Activated CD8-positive, alpha-beta memory T cell treated with anti-CD3 and anti-CD28 coated beads for 48 hours (primary cell): ENCODE results near the gene WFIKKN2.
"Not testable (repeated sequence)": the region's sequence is repeated elsewhere in the genome, so short reads cannot be mapped to it uniquely, and the experiment has no call there.

ENCODE experiments used
- DNase-seq, 3 experiments: peaks; one replicate each; pipeline ENCODE4 v3.0.0-alpha.2; 2020; ENCODE audit warnings: low read depth in 2 of 3, low spot score in 2 of 3

Gene WFIKKN2, protein sequence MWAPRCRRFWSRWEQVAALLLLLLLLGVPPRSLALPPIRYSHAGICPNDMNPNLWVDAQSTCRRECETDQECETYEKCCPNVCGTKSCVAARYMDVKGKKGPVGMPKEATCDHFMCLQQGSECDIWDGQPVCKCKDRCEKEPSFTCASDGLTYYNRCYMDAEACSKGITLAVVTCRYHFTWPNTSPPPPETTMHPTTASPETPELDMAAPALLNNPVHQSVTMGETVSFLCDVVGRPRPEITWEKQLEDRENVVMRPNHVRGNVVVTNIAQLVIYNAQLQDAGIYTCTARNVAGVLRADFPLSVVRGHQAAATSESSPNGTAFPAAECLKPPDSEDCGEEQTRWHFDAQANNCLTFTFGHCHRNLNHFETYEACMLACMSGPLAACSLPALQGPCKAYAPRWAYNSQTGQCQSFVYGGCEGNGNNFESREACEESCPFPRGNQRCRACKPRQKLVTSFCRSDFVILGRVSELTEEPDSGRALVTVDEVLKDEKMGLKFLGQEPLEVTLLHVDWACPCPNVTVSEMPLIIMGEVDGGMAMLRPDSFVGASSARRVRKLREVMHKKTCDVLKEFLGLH

DNA sequence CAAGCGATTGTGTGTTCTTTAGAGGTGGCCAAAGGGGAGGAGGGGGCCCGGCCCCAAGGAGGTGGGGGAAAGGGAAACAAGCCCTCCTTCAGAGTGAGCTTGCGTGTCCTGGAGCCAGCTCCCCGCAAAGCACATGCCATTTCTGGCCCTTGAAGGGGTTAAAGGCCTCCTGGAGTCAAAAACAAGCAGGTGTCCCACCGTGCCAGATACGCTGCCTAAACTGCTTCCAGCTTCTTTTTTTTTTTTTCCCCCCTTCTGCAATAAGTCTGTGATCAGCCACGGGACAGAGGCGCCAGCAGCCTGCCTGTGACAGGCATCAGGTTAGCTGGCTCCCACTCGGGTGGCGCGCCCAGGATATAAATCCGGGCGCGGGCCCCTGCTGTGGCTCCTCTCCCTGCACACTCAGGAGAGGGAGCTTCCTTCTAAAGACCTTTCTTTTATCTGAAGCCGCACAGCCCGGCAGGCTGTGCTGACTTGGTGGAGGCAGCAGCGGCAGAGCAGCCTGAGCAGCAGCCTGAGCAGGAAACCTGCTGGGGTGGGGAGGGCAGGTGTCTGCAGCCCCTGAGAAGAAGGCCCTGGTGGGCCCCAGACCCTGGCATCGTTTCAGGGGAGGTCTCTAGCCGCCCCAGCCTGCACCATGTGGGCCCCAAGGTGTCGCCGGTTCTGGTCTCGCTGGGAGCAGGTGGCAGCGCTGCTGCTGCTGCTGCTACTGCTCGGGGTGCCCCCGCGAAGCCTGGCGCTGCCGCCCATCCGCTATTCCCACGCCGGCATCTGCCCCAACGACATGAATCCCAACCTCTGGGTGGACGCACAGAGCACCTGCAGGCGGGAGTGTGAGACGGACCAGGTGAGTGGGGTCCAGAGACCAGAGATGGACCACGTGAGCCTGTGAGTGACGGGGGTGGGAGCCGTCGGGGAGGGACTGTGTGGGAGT is at the start of gene WFIKKN2:
WFIKKN2 (plus strand) TSS at position 286 of the 934 bp plus-strand sequence; CDS start at position 638, 352 bp downstream.
- no peak for DNase-seq

DNA sequence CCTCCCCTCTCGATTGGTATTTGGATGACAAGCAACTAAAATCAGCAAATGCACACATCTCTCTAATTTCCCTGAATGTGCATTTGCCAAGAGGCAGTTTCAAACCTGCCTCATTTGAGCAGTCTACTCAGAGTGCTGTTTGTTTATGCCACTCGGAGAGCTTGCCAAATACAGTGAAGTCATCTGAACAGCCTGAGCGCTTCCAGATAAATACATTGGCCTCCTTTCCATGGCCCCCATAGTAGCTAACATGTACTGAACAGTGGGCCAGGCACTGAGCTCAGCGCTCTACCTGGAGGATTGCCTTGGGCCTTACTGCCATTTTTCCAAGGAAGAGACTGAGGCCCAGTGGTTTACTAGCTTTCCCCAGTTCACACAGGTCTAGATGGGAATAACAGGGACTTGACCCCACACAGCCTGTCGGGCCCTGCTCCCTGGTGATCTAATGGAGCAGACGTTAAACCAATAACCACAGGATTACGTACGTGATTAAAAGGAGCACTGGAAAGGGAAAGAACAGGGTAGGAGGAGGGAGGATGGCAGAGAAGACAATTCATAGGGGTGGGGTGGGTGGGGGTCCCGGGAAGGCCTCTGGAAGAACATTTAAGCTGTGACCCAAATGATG is 49.3 kb upstream of the WFIKKN2 start:
- no peak for DNase-seq

DNA sequence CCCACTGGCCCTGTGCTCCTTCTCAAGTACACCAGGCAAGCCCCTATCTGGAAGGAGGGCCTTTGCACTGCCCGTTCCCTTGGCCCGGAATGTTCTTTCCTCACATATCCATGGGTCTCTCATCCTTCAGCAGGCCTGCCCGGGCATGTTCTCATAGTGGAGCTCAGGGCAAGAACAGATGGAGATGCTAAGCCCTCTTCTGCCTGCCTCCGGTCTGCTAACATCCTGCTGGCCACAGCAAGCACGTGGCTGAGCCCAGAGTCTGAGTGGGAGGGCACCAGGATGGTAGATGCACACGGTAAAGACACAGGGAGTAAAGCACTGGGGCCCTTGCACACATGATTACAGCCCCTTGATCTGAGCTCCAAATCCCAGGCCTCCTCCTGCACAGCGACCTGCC is 48.3 kb upstream of the WFIKKN2 start:
- no peak for DNase-seq

DNA sequence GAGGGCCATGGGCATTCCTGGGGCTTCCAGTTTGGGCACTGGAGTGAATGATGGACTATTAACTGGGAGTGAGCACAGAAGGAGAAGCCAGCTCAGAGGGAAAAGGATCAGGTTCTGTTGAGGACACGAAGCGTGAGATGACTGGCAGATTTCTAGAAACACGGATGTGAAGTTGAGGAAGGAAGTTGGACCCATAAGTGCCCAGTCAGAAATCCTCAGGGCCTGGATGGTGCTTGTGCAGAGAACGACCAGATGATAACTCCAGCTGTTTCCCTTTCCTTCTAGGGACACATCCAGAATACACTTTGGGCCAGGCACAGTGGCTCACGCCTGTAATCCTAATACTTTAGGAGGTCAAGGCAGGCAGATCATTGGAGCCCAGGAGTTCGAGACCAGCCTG is 44.8 kb upstream of the WFIKKN2 start:
- no peak for DNase-seq

DNA sequence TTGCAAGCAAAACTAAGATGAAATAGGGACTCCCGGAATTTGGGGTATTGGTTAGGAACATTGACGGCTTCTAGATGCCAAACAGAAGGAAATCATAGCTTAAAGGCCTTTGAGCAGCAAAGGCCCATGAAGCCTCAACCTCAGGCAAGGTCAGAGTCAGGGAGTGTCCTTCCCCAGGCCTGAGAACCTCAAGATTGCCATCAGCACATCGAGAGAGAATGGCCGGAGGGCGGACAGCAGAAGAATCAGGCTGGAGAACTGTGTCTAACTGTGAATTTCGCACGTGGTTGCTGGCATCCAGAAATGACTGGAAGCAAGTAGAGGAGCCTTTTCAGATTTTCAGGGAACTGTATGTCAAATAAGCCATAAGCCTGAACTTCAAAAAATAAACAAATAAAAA is 43.3 kb upstream of the WFIKKN2 start:
- DNase-seq: no peak

DNA sequence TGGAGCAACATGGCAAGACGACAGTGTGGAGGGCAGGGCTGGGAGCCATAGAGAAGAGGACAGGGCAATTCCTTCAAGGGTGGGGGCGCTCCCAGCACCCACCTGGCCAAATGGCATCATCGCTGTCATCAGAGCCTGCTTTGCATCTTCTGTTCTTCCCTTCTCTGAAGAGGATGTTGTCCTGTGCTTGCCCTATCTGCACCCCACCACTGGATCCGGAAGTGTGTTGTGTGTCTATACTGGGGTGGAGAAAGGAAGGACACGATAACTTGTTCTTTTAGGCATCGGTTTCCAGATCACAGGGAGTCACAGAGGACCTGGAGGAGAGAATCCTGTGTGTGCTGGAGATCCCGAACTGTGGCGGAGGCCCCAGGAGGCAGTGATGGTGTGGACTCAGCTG is 42.4 kb upstream of the WFIKKN2 start:
- DNase-seq: no peak

DNA sequence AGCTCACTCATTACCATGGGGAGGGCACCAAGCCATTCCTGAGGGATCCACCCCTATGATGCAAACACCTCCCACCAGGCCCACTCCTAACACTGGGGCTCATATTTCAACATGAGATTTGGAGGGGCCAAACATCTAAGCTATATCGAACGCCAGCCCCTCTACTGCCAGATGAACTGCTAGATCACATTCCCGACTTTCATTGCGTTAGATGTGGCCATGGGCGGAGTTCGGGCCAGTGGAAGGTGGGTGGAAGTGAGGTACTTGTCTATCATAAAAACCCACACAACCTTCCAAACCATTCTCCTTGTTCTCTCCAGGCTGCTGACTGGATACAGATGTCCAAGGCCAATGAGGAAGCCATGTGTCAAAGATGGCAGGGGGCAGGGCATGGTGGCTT is 41.0 kb upstream of the WFIKKN2 start:
- DNase-seq: no peak

DNA sequence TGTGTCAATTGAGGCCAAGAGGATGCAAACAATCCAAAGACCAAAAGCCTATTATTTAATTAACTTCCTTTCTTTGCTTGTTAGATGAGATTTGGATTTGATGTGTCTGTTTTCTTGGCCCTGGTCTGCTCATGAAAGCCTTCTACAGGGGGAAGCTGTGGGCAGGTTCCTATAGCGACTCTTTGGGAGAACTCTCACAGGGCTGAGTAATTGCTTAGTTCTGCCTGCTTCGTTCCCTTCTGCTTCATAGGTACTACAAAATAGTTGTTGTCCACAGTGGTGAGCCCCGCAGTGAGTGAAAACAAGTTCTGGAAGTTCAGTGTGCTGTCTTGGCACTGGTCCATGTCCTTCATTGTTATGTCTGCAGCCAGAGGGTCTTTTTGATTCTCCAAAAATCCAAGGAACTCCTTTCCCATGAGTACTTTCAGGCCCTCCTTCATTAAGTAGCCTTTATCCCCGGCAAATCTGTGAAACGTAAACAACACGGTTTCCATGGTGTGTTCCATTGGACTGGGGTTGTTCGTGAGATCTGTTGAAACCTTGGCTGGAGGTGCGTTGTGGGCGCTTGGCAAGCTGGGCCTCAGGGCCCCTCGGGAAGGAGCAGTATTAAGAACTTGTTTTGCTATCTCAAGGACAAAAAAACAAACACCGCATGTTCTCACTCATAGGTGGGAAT is 38.1 kb upstream of the WFIKKN2 start:
- no peak for DNase-seq

DNA sequence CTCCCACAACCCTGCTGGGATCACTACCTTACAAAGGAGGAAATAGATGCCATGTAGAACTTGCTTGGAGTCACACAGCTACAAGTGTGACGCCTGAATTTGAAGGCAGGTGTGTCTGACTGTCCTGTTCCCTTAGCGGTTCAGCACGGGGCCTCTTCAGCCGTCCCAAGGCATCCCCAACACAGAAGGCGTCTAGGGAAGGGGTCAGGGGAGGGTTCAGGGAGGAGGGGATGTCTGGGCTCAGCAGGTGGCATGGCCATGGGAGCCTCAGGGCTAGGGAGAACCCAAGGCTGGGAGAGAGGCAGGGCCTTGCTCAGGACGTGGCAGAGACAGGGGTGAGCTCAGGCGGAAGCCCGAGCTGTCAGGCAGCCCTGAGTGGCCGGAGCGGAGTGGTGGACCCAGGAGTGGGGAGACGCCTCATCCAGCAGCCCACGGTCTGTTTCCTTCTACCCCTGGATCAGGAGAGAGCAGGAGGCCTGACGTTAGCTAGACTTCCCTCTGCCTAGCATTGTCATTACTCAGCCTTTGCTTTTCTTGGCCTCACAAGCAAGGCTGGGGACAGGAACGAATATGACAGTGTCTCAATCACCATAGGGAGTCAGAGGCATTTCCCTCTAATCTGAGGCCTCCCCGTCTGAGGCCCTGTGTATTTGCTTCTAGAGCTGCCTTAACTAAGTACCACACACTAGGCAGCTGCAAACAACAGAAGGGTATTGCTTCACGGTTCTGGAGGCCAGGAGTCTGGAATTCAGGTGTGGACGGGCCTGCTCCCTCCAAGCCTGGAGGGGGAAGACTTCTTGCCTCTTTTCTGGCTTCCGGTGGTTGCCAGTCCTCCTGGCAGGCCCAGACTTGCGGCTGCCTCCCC is 36.7 kb upstream of the WFIKKN2 start:
- DNase-seq: no peak

DNA sequence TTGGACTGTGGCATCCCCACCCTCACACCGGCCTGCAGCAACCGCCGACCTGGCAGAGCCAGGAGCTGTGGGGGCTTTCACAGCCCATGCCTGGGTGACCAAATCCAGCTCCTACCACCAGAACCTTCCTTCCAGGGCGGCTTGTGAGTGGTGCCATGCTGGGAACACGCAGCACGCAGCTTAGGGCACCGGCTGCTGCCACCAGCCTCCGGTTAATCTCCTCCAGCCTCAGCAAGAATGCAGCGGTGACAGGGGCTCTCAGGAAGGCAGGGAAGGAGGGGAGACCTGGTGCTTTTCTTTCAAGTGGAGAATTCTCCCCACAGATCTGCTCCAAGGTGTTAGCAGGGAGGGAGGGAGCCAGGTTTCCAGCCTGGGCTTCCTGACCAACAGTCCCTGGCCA is 35.8 kb upstream of the WFIKKN2 start:
- DNase-seq: no peak

DNA sequence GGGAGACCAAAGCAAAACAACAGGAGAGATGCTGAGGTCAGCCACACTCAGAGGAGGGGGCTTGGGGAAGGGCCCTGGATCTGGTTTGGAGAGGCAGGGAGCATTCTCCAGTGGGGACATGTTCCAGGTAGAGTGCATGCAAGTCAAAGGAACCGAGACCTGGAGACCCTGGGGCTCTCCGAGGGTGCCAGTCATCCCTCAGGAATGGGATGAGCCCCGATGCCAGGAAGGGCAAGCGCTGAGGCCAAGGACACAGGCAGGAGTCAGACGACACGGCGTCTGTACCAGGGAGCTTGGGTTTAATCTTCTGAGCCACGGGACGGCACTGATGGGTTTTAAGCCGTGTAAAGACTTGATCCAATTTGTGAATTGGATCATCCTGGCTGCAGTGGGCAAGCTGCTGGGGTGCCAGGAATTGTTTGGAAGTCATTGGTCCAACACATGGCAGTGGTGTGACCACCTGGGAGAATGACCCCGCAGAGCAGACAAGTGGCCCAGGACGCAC is 35.1 kb upstream of the WFIKKN2 start:
- no peak for DNase-seq

DNA sequence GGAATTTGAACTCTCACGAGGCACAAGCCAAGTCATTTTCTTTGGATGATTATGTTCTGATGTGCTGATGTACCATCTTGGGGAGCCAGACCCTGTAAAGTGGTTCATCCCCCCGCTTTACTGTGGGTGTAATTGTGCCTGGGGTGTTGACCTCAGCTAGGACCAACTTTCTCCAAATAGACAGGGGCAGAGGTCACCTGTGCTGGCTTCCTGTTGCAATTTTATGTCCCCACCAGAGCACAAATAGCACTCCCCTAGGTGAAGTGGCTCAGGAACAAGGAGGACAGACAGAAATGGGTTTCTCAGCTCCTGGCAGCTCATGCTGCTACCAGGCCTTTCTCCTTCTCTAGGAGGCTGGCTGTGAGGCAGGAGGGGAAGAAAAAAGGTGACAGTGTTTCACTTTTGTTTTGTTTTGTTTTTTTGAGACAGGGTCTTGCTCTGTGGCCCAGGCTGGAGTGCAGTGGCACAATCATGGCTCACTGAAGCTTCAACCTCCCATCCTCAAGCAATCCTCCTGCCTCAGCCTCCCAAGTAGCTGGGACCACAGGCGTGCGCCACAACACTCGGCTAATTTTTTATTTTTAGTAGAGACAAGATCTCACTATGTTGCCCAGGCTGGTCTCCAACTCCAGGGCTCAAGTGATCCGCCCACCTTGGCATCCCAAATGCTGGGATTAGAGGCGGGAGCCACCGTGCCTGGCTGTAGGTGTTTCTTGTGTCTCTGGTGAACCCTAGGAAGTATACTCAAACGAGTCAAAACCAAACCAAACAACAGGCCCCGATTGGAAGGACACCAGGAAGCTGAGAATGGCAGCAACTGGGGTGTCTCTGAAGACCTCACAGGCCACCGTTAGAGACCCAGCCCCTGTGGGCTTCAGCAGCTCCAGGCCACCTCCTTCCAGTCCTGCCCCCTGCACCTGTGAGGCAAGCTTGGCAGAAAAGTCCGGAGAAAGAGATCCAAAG is 32.5 kb upstream of the WFIKKN2 start:
- DNase-seq: no peak

DNA sequence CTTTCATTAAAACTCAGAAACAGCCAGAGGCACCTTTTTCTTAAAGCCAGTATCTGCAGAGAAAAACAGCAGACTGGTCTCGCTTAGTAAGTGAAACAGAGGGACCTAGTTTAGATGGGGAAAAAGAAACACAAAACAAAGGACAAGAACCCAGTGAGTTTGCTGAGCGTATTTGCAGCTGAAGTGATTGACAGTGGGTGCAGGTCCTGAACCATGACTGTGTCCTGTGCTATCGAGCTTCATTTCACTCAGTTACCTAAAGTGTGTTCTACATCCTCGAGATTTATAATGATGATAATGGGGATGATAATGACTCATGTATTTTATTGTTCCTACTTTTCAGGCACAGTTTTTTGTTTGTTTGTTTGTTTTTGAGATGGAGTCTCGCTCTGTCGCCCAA is 31.7 kb upstream of the WFIKKN2 start:
- no peak for DNase-seq

DNA sequence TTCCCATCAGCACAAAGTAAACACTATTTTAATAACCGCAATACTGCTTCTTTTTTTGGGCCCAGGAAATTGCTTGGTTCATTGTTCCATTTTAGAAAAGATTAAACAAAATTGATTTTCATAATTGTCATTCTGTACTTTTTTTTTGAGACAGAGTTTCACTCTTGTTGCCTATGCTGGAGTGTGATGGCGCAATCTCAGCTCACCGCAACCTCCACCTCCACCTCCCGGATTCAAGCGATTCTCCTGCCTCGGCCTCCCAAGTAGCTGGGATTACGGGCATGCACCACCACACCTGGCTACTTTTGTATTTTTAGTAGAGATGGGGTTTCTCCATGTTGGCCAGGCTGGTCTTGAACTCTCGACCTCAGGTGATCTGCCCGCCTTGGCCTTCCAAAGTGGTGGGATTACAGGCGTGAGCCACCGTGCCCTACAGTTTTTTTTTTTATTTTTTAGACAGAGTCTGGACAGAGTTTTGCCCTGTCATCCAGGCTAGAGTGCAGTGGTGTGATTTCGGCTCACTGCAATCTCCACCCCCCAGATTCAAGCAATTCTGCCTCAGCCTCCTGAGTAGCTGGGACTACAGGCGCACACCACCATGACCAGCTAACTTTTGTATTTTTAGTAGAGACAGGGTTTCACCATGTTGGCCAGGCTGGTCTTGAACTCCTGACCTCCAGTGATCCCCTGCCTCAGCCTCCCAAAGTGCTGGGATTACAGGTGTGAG is 30.5 kb upstream of the WFIKKN2 start:
- not testable (repeated sequence) for DNase-seq

DNA sequence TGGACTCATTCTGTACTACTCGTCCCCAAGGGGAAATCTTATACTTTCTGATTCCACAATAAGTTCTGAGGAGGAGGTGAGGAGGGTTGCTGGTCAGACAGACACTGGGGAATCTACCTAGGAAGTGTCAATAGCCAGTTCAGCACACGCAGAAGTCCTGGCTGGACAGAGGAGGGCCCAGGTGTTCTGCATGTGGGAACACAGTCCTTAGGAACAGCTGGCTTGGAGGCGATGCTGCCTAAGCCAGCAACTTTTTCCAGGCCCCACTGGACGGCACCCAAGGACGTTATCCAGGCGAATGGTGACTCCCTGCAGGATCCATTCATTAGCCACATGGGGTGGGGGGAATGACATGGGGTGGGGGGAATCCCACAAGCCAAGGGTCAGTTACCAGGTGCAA is 29.9 kb upstream of the WFIKKN2 start:
- DNase-seq: no peak

DNA sequence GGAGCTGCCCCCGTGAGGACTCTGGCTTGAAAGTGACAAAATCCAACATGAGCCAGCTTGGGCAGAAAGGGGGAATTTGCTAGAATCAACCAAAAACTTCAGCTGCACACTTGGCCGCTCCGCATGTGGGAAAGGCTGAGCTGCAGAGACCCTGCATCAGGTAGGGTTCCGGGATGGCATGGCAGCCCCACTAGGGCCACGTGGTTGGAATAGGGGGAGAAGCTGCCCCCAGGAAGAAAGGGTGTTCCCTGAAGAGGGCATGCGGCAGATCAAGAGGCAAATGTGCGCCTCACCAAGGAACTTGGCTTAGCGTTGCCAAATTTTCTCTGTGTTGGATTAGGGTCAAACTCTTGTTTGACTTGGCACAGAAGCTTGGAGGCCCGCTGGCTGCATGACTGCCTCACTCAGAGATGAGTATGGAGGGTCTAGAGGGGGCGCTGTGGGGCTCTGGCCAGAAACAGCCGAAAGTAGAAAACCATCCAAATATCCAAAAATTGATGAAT is 29.2 kb upstream of the WFIKKN2 start:
- DNase-seq: no peak

DNA sequence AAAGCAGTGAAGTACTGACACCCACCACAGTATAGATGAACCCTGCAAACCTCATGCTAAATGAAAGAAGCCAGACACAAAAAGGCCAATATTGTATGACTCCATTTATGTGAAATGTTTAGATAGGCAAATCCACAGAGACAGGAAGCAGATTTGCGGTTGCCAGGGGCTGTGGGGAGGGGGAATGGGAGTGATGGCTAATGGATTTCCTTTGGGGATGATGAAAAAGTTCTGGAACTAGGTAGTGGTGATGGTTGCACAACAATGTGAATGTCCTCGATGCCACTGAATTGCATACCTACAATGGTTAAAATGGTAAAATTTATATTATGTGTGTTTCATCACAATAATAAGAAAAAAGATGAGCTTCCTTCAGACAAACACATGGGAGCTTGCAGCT is 28.4 kb upstream of the WFIKKN2 start:
- DNase-seq: no peak

DNA sequence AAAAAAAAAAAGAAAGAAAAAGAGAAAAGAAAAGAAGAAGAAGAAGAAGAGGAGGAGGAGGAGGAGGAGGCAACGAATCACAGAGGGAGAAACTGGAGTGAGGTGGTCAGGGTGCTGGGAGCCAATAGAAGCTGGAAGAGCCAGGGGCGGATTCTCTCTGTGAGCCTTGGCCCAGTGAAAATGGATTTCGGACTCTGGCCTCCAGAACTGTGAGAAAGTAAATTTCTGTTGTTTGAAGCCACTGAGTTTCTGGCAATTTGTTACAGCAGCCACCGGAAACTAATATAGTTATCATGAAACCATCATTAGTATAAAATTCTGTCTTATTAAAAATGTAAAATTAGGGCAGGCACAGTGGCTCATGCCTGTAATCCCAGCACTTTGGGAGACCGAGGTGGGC is 27.7 kb upstream of the WFIKKN2 start:
- DNase-seq: no peak
